GM21529 (cell line): ENCODE results near the gene MAD1L1.

ENCODE experiments used
- ATAC-seq: cut with Tn5 transposase; IDR thresholded peaks from one replicate; pipeline ENCODE4 v1.9.1; 2021; ENCODE audit not compliant: unreplicated experiment

MAD1L1 gene

GRCh38 chr7:2106440-2106839, 126.3 kb downstream of the MAD1L1 start:
- ATAC-seq, result no peak

DNA sequence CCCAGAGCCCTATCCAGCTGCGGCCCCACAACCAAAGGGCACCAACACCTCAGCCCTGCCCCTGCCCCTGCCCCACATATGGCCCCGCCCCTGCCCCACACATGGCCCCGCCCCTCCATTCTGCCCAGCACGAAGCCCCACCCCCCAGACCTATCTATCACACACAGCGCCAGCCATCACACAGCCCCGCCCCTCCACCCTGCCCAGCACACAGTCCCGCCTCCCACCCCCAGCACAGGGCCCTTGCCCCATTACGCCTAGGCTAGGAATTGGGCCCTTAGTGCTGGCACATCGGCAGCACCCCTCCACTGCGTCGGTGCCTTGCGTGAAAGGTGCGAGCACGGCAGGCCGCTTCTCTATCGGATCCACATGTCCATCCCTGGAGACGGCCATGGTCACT, 126.8 kb downstream of the MAD1L1 start:
- no peak for ATAC-seq

DNA sequence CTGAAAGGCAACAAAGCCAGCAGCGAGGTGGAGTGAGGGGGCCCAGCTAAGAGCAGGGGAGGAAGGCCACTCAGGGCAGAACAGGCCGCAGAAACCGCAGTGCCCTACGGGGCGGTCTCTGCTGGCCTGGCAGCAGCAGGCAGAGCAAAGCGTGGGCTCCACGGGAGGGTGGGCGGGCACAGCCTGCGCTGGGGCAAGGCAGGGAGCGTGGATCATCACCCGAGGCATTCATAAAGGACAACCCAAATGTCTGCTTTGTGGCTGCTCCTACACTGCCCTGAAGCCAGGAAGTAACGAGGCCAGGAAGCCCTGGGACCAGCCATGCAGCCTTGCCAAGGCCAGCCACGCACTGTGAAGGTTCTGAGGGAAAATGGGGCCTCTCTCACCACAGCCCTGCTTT, 127.5 kb downstream of the MAD1L1 start:
- no peak for ATAC-seq

GRCh38 chr7:2104716-2105115, 128.0 kb downstream of the MAD1L1 start:
- no peak for ATAC-seq

DNA sequence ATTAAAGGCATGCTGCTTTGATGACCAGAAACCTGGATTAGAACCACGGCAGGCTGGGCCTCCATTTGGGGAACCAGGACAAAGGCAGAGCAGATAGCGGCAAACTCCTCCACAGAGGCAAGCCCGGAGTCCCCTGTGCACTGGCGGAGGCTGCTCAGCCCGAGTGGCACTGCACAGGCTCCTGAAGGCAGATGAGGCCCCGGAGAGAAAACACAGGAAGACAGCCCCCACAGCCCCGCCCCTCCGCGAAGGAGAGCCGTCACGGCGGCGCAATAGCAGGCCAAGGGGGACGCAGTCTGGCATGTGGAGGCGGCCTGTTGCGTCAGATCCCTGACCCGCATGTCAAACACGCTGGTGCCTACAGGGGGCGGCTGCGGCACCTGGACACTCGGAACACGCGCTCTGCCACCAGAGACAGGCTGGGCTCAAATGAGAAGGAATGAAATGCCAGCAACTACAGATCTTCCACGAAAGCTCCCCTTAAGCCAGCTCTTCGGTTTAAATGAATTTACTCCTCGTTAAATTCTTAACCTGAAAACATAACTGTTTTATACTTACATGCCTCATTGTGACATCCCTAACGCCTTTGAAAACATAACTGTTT, 128.5 kb downstream of the MAD1L1 start:
- ATAC-seq, result peak; percentile 45

GRCh38 chr7:2103071-2103898, 129.5 kb downstream of the MAD1L1 start:
- ATAC-seq, result no peak

- ATAC-seq, result no peak
These were observed 130.4 kb downstream of the MAD1L1 start for GRCh38 chr7:2102375-2102723.

- no peak for ATAC-seq
These were observed 130.9 kb downstream of the MAD1L1 start for GRCh38 chr7:2101630-2102374.

DNA sequence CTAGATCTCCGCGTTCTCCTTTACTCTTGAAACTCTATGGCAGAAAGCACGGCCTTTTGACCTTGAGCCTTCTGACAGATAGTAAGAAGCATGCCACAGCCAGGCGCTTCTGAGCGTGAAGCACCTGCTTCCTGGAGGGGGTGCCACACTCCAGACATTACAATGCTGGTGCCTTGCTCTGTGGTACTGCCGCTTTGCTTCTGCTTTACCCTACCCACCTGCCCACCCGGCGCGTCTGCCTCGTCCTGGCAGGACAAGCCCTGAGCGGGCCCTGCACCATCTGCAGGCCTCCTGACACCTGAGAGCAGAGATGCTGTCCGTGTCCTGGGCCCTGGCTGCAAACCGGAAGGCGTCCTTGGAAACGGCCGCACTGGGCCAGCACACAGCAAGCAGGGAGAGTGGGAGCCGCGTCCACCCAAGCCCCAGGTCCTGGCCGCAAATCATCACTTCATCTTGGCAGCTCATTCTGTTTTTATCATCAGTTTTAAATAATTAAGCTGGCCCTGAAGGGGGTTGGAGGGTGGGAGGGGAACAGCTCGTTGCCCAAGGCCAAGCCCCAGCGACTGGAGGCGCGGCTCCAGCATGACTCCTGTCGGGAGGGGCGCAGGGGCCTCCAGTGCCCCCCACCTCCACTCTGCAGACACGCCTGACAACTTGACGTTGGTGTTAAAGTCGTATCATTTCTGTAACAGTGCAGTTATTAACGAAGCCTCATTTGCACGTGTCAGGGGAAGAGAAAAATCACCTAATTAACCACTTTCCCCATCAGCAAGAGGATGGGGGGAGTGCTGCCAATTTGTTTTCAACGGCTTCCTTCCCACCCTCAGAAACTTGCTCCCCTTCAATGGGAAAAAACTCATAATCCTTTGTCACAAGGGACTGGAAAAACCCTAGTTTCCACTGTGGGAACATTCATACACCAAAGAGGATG, 132.2 kb downstream of the MAD1L1 start:
- peak; percentile 59 for ATAC-seq

GRCh38 chr7:2099048-2099957, 133.4 kb downstream of the MAD1L1 start:
- peak; percentile 29 for ATAC-seq

DNA sequence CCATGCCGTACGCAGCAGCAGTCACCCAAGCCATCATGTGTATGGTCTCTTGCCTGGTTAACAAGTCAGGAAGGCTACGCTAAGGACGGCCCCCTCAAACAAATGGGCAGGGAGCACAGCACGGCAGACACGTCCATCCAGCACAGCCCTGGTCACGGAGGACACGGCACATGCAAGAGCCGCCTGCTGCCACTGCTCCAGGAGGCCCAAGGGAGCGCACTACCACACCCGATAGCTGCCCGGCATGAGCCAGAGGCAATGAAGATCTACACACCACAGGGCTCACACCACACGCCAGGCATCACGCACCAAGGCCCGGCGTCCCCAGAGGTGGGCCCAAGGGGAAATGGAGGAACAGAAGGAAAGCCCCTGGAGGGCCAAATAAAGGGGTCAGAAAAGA, 134.2 kb downstream of the MAD1L1 start:
- ATAC-seq, result no peak

GRCh38 chr7:2098056-2098455, 134.7 kb downstream of the MAD1L1 start:
- no peak for ATAC-seq

DNA sequence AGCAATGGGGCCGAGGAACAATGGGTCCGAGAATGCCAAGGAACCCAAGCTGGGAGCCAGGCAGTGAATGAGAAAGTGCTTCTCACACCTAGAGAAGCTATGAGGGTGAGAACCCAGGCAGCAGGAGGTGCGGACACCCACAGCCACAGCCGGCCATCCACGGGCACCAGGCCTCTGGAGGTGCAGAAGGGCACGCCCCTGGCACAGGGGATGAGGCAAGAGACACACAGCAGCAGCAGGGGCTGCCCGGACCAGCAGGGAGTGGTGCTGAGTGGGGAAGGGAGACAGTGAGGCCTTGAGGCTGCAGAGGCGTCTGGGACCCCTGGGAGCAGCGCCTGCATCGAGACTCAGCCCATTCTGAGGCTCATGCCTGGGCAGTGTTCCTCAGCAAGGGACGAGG, 135.3 kb downstream of the MAD1L1 start:
- no peak for ATAC-seq

GRCh38 chr7:2096692-2097387, 135.9 kb downstream of the MAD1L1 start:
- ATAC-seq, result no peak

DNA sequence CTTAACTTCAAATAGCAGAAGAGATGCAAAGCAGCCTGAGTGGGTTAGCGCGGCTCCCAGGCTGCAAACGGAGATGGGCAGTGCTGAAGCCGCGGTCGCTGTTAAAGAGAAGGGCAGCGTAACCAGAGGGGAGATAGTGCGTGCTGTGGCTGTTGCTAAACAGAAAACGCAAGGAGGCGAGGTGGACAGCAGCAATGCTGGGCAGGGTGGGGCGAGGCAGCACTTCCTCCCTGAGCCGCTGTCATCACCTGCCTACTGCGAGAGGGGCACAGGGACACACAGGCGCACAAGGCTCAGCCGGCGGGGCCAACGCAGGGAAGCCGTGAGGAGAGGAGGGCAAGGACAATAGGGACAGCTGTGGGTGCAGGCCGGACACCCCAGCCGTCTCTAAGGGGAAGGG, 137.3 kb downstream of the MAD1L1 start:
- no peak for ATAC-seq

DNA sequence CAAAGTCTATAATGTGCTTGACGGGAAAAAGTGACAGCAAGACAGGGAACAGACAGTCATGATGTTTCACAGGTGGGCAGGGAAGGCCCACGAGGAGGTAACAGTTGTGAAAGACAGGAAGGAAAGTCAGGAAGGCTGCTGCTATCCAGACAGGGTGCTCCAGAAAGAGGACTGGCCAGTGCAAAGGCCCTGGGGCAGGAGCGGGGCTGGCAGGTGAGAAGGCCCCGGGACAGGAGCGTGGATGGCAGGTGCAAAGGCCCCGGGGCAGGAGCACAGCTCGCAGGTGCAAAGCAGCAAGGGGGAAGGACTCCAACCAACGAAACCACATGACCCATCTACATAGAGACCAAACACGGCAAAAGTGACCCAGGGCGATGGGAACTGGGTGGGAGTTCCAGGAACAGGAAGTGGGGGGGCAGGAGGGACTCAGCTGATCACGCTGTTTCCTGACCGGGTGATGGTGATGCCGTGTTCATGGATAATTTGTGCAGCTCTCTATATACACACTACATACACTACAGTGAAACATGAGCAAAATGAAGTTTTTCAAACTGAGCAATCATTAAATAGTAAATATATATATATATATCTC, 138.2 kb downstream of the MAD1L1 start:
- no peak for ATAC-seq

DNA sequence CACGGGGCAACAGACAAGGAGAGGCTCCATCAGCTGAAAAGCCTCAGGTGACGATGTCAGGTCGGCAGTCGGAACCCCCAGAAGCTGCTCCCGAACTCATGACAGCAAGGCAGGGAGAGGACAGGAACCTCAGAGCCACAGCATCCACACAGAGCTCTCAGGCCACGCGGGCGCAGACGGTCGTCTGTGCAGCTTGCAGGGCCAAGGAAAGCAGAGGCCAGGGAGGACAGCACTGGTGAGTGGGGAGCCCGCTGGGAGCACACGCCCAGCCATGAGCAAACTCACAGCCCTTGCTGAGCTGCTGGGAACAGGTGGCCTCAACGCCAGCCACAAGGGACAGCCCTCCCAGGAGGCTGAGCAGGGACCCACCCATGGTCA, 138.9 kb downstream of the MAD1L1 start:
- ATAC-seq, result no peak

DNA sequence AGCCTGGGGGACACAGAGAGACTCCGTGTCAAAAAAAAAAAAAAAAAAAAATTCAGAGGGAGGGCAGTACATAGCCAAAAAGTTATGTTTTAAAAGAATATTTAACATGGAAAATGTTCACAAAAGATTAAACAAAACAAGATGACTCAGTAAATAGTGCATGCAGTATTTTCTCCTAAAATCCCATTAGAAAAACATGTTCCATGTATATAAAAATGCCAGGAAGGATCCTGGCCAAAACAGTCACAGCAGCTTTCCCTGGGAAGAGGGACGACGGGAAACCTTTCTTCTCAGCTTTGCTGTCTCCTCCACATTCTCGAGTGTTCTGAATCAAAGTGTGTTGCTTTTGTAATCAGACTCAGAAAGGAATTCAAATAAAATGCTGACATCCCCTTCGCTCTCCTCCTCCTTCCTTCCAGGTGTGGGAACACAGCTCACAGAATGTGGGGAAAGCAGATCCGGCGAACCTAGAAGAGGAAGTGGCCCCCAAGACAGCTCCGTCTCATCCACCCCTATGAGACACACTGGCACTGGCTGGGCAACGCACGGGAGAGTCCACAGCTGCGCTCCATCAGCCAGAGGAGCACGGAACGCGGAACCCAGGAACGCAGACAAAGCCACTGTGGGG, 139.4 kb downstream of the MAD1L1 start:
- no peak for ATAC-seq

DNA sequence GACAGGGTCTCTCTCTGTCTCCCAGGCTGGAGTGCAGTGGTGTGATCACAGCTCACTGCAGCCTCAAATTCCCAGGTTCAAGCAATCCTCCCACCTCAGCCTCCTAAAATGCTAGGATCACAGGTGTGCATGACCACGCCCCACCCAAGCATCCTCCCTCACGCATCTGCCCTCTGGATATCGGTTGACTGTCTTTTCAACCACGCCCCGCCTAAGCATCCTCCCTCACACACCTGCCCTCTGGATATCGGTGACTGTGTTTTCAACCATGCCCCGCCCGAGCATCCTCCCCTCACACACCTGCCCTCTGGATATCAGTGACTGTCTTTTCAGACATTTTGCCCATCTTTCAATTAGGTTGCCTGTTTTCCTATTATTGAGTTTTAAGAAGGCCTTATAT, 140.5 kb downstream of the MAD1L1 start:
- ATAC-seq, result no peak
